HG03097 (cell line): ENCODE results near the gene ZNF423.
"Not testable (repeated sequence)": the region's sequence is repeated elsewhere in the genome, so short reads cannot be mapped to it uniquely, and the experiment has no call there.

Source experiments
- ATAC-seq: cut with Tn5 transposase; IDR thresholded peaks from one replicate; pipeline ENCODE4 v1.9.1; 2021; ENCODE audit not compliant: unreplicated experiment, low FRiP score

ZNF423 gene

GRCh38 chr16:49874613-49875237 lies 18.8 kb upstream of the ZNF423 start:
- ATAC-seq: no peak

GRCh38 chr16:49871824-49872223 lies 15.9 kb upstream of the ZNF423 start:
- ATAC-seq: not testable (repeated sequence)

- no peak for ATAC-seq
These were observed 13.8 kb upstream of the ZNF423 start for GRCh38 chr16:49869731-49870130.

GRCh38 chr16:49867796-49868668 lies 12.1 kb upstream of the ZNF423 start:
- ATAC-seq: no peak

GRCh38 chr16:49867234-49867633 lies 11.3 kb upstream of the ZNF423 start:
- no peak for ATAC-seq

- no peak for ATAC-seq
These were observed 10.7 kb upstream of the ZNF423 start for GRCh38 chr16:49866595-49867071.

- no peak for ATAC-seq
These were observed 6.8 kb upstream of the ZNF423 start for GRCh38 chr16:49862694-49863093.

- no peak for ATAC-seq
These were observed 5.4 kb upstream of the ZNF423 start for GRCh38 chr16:49861299-49861698.

- no peak for ATAC-seq
These were observed 4.7 kb upstream of the ZNF423 start for GRCh38 chr16:49860593-49860992.

GRCh38 chr16:49859125-49859811 lies 3.4 kb upstream of the ZNF423 start:
- no peak for ATAC-seq

GRCh38 chr16:49858200-49859124 lies 2.5 kb upstream of the ZNF423 start:
- ATAC-seq: no peak

- no peak for ATAC-seq
These were observed 1.7 kb upstream of the ZNF423 start for GRCh38 chr16:49857423-49858181.

- no peak for ATAC-seq
These were observed 889 bp upstream of the ZNF423 start for GRCh38 chr16:49856672-49857330.

GRCh38 chr16:49855280-49855821 lies 561 bp downstream of the ZNF423 start:
- ATAC-seq: peak; percentile 67

- ATAC-seq: no peak
These were observed 1.1 kb downstream of the ZNF423 start for GRCh38 chr16:49854796-49855203.

GRCh38 chr16:49854188-49854795 lies 1.6 kb downstream of the ZNF423 start:
- no peak for ATAC-seq

- no peak for ATAC-seq
These were observed 3.6 kb downstream of the ZNF423 start for GRCh38 chr16:49852279-49852678.

- ATAC-seq: no peak
These were observed 4.5 kb downstream of the ZNF423 start for GRCh38 chr16:49851468-49851787.
